Measurements from ENCODE around the gene SMC1A.
"Not testable (repeated sequence)": the region's sequence is repeated elsewhere in the genome, so short reads cannot be mapped to it uniquely, and the experiment has no call there.

The SMC1A gene

GRCh38 chrX:53421772-53422085, 725 bp downstream of the SMC1A start:
- peak; percentile 24 to 36 for ATAC-seq

DNA sequence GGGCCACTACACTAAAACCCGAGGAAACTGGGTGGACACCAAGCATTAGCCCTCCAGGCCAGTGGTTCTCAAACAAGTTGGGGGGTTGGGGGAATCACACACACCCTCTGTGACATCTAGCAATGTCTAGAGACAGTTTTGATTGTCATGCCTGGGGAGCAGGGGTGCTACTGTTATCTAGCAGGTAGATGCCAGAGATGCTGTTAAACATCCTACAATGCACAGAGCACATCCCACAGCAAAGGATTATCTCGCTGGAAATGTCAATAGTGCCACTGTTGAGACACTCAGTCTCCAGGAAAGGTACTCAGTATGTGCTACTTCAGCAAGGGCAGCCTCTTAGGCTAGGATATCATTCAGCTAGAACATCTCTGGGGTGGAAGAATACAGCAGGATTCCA, 1.3 kb downstream of the SMC1A start:
- no peak for ATAC-seq

GRCh38 chrX:53420351-53420750, 2.1 kb downstream of the SMC1A start:
- ATAC-seq, result not testable (repeated sequence)

DNA sequence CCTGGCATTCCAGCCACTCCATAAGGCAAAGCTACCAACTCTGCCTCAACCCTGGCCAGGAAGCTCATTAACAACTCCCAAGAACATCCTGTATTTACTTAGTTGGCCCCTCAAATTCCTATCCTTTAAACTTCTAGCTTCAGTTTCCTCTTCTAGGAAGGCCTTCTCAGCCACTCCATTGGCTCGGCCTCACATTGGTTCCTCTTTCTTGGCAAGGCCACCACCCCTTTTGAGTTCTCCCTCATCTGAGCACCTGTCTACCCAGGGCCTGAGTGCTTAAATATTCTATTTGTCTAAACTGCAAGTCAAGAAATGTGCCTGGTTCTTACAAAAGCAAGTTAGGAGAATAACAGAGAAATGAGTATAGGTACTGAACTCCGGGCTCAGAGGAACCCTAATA, 10.0 kb downstream of the SMC1A start:
- no peak for ATAC-seq

DNA sequence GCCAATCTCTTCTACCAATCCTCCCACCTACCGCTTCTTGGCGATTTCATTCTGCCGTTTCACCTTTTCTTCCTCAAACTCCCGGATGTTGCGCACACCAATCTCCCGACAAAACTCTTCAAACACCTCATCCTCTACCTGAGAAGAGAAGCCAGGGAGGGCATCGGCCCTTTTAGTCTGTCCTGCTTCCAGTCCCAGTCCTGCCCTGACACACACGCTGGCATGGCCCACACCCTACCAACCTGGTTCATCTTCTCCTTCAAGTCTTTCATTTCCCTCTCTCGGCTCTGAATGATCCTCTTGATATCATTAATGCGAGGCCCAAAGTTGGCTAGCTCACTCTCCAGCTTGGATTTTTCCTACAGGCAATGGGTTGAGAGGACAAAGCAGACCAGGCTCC, 18.9 kb downstream of the SMC1A start:
- ATAC-seq, result no peak

DNA sequence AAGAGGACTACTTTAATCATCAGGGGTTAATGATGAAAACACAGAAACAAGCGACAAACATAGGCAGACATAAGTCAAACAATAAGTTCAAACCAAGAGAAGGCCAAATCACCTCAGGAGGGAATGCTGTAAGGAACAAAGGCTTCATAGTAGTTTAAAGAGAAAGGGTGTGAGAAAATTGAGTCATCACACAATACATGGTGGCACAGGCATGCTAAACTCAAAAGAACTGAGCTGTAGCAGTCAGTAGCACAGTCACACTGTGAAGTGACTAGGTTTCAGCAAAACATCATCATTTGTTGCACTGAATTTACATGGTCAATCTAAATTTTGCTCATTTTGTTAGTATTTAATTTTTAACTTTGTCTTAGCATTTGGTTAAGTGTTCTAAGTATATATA, 24.2 kb downstream of the SMC1A start:
- no peak for ATAC-seq

DNA sequence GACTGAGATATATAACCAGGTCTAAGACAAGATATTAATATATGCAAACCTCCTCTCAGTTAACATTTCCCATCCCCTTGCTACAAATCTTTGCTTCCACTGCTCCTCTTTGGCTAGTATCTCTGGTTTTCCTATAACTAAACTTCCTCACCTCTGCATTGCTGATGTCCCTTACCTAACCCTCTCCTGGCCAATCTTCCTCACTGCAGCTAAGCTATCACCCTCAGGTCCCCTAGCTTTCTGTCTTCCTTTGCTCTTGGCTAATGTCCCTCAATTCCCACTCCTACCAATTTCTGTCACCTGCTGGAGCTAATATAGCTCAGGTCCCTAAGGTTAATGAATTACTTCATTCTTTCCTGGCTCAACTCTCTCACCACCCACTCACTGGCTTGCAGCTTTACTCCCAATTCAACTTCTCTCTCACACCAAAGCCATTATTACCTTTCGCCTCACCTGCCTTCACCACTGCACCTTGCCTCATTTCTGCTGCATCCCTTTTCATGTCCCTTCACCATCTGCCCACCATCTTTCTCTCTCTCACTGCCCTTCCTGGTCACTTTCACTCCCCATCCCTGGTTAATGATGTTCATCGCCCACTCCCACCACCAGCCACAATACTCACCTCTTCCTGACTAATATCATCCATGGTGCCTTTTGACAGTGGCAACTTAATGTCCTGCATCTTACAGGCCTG, 26.7 kb downstream of the SMC1A start:
- ATAC-seq, result no peak

DNA sequence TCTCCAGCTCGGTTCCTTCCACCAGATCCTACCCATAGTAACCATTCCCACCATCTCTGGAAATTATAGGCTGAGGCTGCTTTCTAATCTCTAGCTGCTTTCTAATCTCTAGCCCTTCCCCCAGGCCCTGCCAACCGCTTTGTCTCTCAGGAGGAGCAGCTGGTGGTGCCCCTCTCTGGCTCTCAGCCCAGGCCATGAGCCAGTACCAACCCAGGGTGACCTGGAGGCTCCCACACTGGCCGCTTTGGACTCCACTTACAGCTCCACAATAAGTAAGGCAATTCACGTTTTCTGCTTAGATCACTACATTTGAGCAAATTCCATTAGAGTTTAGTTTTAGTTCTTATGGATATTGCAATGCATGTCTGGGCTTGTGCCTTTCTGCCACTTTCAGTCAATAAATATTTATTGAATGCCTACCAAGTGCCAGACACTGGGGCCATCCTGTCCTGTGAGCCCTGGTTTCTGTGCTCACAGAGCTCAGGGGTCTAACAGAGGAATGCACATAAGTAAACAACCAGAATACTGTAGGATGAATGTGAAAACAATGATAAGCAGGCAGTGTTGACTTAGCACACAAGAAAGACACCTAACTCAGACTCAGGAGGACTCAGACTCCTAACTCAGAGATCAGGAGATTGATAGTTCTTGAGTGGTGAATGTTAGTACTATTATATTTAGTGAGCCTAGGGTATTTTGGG, 38.9 kb downstream of the SMC1A start:
- no peak for ATAC-seq

DNA sequence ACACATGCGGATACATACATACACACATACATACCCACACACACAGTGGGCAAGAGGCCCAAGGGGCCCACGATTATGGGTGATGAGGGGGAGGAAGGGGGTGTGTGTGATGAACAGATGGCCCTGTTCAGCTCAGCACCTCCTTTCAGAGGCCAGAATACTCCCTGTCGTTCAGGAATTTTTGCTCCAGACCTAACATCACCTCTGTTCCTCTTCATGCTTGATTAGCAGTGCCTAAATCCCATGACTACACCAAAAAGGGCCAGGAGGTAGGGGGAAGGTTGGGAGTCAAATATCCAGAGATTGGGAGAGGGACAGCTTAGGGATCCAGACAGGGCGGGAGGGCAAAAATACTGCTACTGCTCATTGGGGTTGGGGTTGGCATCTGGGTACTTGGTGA, 42.7 kb downstream of the SMC1A start:
- ATAC-seq, result no peak

- peak in 1 of 2 donors; percentile 13 for ATAC-seq
These were observed 43.3 kb downstream of the SMC1A start for GRCh38 chrX:53379008-53379710.

GRCh38 chrX:53377464-53377863, 45.0 kb downstream of the SMC1A start:
- no peak for ATAC-seq

DNA sequence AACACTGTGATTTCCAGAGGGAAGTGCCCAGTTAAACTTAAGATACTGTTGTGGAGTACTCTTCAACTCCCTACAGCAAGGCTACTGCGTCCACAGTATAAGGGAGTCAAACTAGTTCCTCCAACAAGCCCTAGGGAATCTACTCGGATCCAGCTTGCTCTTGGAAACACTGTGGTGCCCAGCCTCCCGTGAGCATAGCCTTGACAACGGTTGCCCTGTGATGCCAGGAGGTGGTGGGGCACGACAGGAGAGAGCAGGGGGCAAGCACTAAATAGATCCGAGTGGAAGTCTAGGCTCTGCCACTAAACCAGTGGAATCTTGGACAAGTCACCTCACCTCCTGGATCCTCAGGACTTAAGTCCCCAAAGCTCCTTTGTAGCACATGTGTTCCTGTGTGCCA, 45.6 kb downstream of the SMC1A start:
- ATAC-seq, result no peak

- no peak for ATAC-seq
These were observed 47.5 kb downstream of the SMC1A start for GRCh38 chrX:53374923-53375322.

DNA sequence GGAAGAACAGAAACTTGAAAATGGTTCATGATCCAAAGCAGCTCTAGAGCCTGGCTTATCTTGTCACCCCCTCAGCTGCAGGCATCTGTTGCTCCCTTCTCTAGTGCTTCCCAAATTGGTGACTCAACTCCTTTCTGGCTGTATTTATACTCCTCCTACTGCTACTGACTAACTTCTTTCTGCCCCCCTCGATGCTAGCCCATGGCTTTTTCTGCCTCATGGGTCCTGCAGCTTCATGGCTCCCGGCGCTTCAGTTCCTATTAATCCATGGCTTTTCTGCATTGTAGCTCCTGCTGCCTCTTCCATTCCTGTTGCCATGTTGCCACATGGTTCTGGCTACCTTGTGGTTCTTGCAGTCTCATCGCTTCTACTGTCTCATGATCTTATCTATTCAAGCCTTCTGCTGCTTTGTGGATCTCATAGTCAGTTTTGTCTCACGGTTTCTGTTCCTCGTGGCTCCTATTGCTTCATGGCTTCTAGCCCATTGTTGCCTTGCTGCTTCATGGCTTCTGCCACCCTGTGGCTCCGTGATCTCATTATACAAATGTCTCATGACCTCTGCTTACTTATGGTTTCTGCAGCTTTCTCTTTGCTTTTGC, 48.1 kb downstream of the SMC1A start:
- no peak for ATAC-seq

DNA sequence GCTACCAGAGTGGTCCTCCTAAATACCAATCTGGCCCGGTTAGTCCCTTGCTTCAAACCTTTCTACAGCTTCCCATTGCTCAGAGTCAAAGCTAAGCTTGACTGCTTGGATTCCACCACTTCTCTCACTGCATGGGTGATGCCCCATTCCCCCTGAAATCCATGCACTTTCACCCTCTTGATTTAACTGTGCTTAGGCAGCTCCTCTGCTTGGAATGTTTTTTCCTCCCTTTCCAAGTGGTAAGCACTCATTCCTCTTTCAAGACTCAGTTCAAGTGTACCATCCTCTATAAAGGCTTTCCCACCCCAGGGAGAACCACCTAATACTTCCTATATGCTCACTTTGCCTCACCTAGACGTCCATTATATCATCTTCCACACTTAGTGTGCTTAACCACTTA, 49.1 kb downstream of the SMC1A start:
- ATAC-seq, result no peak

GRCh38 chrX:53366454-53366853, 56.0 kb downstream of the SMC1A start:
- ATAC-seq, result not testable (repeated sequence)

DNA sequence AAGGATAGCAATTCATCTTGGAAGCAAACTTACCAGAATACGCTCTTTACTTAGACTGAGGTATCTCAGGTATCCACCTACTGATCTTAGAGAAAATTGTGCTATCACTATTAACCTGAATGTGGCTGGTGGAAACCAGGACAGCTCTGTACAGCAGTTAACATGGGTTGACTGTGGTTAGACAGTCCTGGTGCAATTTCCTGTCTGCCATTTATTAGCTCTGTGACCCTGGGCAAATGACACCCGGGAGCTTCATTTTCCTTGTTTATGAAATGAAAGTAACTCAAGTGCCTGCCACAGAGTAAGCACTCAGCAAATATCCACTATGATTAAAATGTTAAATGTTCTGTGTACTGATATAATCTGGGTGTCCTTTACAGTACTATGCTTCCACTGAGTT, 60.0 kb downstream of the SMC1A start:
- no peak for ATAC-seq

DNA sequence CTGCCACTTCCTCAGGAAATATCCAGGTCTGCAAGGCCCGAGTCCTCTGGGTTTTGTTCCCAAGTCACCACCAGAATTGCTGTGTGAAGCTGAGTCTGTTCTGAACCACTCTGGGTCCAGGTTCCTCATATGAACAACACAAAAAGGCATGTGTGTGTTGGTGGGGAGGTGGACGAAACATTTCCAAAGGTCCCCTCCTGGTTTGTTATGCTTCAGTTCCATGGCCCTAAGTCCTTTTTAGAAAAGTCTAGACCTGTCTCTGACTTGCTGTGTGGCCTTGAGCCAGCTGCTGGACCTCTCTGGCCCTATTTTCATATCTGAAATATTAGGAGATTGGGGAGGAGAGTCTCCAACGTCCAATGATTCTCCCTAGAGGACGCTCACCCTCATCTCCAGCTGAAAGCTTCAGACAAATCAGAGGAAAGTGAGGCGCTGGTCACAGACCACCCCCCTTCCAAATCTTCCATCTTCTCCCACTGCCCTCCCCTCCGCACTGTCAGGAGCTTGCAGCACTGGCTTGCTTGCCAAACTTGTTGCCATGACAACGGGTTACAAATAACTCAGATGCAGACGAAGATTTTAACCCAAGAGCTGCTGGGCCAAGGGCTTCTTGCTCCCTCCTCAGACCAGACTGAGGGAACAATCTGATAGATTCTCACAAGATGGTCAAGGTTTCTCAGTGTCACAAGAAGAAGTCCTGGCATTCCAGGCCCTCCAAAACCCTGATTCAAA, 64.5 kb downstream of the SMC1A start:
- ATAC-seq, result no peak

DNA sequence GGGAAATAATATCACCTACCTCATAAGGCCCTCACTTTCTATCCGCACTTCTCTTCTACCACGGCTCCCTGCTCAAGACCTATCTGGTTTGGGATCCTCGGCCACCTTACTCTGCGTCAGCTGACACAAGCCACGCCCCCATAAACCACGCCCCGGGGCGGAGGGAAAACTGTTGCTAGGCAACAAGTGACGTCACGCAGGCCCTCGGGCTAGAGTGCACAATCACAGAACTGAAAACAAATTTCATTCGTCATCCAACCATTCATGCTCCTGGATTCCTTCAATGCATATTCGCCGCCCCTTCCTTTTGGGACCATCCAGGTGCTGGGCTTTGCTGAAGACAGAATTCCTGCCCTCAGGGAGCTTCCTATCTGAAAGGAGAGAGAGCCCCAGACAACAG, 66.3 kb downstream of the SMC1A start:
- no peak for ATAC-seq

- no peak for ATAC-seq
These were observed 67.8 kb downstream of the SMC1A start for GRCh38 chrX:53354669-53355068.

GRCh38 chrX:53347948-53348347, 74.5 kb downstream of the SMC1A start:
- ATAC-seq, result no peak

- no peak for ATAC-seq
These were observed 81.4 kb downstream of the SMC1A start for GRCh38 chrX:53340852-53341645.
